GM10847 (cell line): ENCODE results near the gene PDE6B.

Source experiments
- POLR2A ChIP-seq: IDR thresholded peaks from 2 replicates; pipeline ENCODE4 v1.6.1; 2011; ENCODE audit not compliant: insufficient read length; ENCODE audit errors: extremely low read depth

The PDE6B gene

DNA sequence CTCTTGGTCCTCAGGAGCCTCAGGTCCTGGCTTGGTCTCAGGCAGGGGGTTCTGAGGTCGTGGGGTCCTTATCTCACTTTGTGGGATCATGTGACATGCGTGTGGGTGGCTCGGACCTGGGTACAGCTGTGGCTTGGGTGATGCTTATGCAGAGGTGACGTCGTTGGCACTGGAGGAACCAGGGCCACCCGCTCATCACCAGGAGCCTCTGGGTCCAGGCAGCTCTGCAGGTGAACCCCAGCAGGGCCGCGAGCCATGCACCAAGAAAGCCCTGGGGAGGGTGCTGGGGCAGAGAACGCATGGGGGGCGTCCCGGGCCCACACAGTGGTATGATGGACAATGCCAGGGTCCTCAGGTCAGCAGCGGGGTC lies 40.0 kb downstream of the PDE6B start:
- TF ChIP-seq POLR2A = no peak

DNA sequence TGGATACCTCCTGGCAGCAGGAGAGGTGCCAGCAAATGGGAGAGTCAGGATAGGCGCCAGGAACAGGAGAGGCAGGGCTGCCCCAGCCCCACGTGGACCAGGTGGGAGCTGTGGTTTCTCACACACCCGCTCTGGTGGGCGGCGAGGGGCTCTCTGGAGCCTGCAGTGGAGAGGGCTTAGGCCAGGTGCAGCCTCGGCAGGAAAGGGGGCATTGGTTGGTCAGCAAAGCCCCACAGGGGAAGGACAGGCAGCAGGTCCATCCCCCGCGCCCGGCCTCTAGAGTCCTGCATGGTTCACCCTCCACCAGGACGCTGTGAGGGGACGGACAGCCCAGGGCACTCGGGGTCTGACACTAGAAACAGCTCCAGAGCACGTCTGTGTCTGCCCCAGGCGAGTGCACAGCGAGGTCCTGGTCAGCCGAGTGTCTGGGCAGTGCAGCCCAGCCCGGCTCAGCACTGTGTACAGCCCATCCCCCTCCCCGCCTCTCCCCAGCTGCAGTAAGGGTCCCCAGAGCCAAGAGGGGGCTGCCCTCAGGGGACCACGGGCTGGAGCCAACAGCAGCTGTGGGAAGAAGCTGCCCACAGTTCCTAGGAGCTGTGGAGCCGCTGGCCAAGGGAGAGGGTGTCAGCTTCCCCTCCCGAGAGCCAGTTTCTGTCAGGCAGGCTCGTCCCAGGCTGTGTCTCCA lies 40.5 kb downstream of the PDE6B start:
- no peak for TF ChIP-seq POLR2A

- no peak for TF ChIP-seq POLR2A
Observed at GRCh38 chr4:666436-666810, 41.0 kb downstream of the PDE6B start.

- no peak for TF ChIP-seq POLR2A
Observed at GRCh38 chr4:666822-667544, 41.6 kb downstream of the PDE6B start.

DNA sequence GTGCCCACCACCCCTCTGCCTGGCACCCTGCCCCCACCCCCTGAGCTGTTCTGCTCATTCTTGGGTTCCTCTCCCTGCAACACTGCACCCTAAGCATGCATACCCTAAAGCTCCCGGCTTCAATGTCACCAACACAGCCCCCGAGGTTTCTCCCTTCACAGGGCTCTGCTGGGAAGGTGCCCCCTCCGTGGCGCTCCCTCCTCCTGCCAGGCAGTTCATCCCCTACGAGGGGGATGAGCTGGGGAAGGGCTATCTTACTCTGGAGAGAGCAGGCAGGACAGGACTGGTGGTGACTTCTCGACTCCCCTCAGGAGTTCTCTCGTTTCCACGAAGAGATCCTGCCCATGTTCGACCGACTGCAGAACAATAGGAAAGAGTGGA lies 42.2 kb downstream of the PDE6B start:
- no peak for TF ChIP-seq POLR2A

DNA sequence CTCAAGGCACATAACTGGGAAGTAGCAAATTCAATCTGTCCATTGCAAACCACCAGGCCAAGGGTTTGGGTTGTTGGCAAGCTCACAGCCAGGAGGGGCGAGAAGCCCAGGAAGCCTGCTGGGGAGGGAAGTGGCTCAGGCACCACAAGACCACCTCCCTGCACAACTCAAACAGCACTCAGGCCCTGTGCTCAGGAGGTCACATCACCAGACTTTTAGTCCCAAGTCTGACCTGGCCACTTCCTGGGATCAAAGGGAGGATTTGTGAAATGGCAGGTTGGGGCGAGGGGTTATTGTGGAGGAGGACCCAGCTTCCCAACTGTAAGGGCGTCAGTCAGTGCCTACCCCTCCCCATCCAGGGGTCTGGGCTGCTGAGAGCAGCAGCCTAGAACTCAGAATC lies 46.4 kb downstream of the PDE6B start:
- TF ChIP-seq POLR2A = no peak

- no peak for TF ChIP-seq POLR2A
Observed at GRCh38 chr4:673349-674091, 48.1 kb downstream of the PDE6B start.

DNA sequence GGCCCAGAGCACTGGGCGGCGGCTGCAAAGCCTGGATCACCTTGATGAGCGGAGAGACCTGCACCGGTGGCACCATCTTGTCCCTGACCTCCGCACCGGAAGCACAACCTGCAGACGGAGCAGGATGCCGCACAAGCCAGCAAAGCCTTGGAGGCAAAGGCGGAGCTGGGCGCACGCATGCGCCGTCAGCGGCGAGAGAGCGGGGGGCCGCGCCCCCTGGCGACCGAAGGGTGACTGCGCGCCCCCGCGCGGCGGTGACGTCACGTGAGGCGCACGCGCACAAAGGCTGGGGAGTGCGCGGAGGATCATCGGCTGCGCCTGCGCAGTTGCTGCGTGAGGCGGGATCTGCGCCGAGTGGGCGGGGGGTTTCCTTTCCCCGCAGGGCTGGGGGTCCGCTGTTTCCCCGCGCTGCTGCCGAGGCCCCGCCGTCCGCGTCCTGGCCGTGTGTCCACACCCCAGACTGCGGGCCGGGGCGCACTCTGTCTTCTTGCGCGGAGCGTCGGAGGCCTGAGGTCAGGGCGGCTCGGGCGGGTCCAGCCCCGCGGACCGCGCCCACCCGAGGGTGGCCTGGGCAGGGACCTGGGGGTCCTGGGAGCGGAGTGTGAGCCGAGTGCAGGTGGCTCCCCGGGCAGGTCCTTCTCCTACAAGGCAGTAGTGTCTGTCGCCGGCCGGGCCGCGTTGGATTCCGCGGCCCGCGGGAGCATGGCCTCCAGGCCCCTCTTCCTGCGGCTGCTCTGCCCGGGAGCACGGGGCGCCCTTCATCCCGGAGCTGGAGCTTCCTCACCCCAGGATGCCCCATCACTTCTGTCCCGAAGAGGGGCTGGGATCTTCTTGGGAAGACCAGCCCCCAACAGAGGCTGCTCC lies 49.0 kb downstream of the PDE6B start, which contains the start of the genes ATP5ME and MYL5:
TSS of gene ATP5ME (minus strand) at position 105 of the 864 bp plus-strand sequence. CDS start at position 76, 29 bp downstream.
TSS of gene MYL5 (plus strand) at position 371 of the 864 bp plus-strand sequence. CDS start 3,485 bp downstream, outside the sequence.
- TF ChIP-seq POLR2A = peak; percentile 67

DNA sequence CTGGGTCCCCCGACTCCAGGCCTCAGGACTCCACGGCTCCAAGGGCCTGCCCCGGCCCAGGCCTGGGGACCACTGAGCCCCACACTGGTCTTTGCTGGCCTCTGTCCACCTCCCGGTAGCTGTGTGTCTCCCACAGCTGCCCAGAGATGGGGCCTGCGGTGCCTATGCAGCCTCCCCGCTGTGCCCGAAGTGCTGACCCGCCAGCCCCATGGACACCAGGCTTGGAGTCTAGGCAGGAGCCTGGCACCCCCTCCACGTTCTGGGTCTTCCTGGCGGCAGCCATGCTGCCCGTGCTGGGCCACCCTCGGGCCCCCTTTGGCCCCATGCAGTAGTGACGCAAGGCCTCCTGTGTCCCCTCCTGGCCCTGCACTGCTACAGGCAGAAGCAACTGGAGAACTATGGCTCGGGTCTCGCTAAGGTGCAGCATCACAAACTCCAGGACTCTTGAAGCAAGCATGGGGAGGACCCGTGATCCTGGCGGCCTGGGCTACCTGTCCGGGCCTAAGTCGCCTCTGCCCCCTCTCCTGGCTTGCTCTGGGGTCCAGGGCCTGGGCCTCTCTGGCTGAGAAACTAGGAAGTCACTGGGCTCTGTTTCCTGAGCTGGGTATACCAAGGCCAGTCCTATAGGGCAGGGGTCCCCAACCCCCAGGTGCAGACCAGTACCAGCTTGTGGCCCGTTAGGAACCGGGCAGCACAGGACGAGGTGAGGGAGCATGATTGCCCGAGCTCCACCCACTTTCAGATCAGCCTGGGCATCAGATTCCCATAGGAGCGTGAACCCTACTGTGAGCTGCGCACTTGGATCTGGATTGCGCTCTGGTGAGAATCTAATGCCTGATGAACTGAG lies 49.9 kb downstream of the PDE6B start:
- no peak for TF ChIP-seq POLR2A

DNA sequence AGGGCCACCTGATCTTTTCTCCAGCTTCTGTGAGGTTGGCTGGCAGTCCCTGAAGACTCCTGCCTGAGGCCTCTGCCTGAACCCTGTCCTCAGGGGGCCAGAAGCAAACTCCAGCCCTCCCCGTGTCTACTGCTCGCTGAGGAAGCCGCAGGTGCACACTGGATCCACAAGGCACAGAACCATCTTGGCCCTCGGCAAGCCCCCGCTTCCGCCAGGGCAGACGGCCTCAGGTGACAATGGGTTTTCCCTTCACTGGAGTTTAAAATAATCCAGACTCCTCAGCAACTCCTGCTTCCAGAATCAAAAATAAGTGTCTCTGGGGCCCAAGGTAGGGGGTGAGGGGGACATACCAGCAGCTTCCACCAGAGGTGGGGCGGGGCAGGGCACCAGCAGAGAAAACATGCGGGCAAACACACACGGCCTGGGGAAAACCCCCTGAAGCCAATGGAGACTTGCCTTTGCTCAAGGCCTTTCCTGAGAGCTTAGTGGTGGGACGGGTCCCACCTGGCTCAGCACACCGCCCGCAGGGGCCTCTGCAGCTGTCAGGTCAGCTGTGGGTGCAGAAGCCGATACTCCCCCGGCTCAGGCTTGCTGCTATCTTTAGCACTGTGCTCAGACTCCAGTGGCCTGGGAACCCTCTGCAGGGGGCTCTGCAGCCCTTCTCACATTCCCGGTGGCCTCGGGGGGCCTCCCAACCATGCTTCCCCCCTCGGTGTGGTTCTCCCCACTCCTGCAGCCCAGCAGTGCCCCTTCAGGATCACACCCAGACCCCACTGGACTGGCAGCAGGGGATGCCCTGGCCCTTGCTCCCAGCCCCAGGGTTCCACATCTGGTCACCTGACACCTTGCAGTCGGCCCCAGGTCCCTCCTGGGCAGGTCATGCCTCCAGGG lies 50.9 kb downstream of the PDE6B start:
- peak; percentile 9 for TF ChIP-seq POLR2A

DNA sequence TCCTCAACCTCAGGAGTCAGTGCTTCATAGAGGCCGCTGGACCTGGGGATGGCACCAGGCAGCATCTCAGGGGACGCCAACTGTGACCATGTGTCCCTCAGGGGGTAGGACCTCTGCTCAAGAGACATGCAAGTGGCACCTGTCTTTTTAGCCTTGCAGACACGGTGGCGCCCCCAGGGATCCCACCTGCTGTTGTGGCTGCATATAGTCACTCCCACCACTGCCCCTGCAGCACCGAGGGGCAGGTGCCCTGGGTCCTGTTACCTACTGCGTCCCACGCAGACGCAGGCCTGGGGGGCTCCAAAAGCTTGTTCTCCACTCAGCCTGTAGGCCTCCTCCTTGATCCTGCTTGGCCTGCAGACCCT lies 51.5 kb downstream of the PDE6B start:
- no peak for TF ChIP-seq POLR2A

DNA sequence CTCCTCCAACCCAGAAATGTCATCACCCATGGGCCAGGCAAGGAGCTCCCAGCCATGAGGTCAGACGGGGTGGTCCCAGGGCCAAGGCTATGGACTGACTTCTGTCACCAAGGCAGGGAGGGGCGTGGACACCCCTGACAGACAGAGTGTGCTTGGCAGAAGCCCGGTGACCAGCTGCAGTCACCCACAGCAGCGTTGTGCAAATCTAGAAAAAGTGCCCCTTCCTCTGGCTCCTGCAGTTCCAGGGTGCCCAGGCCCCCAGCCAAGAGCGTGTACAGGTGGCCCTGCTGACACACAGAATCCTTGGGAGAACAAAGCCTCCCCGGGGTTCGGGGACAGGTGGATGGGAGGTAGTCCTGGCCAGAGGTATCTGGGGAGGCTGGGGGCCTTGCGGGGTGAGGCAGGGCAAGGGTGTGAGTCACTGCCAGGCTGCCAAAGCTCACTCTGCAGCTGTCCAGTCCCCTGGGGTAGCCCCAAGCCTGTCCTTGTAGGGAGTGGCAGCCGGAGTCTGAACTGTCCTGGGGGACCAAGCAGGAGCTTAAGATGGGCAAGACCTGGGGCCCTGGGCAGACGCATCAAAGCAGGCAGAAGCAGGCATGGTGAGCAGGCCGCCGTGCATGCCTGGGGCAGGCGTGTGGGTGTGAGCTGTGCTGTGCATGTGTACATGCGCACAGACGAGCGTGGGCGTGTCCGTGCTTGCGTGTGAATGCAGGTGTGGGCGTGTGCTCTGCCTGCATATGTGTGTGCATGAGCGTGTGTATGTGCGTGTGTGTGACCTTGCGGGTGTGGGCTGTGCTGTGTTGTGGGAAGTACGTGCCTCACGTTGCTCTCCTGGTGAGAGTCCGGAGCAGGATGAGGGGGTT lies 52.3 kb downstream of the PDE6B start:
- no peak for TF ChIP-seq POLR2A

DNA sequence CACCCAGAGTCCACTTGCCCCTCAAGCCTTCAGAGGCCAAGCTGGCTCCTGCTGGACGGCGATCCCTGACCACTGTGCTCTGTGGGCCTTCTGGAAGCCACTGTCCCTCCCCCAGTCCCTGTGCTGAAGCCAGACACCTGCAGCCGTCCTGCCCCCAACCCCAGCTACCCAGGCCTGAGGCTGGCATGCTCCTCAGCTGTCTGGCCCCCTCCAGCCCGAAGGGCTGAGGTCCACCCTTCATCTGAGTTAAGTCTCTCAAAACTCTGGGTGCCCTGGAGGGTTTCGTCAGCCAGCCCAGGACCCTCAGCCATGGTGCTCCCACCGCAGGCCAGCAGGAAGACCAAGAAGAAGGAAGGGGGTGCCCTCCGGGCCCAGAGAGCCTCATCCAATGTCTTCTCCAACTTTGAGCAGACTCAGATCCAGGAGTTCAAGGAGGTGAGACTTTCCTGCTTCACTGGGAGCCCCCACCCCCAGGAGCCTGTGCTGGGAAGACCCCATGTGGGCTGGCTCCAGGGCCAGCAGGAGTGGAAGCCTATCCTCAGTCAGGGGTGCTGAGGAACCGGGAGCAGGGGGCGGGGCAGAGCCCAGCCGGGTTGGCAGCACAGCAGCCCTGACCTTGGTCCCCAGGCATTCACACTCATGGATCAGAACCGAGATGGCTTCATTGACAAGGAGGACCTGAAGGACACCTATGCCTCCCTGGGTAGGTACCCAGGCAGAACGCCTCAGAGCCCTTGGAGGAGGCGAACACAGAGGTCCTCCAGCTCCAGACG lies 53.1 kb downstream of the PDE6B start:
- TF ChIP-seq POLR2A = no peak
